ENCODE measurements around the gene SGCD. TPM values are rescaled to one million over a fixed set of nuclear protein-coding genes. Genes with fewer than 3 reads are reported as not detected.

SGCD gene
- total and polyA plus RNA-seq, 9 of the 15 experiments (the other 6 are each of a cell fraction or from before 2014, with no cell fraction given): not detected

DNA sequence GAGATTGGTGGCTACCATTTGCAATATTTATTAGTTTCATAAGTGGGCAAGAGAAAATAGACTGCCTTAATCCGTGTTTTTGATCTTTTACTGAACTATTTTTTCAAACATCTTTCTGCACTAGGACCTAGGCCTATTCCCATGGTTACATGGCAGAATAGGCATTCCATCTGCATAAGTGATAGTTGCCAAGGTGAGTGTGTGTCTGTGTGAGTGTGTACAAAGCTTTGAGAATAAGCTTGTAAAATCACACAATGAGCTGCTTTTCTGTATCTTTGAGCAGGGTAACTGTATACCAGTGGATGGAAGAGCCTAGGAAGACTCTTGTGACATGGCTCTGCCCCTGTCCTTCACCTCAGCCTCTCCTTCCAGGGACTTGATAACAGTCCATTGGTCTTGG, 92.7 kb downstream of the SGCD start (continued):
- TF ChIP-seq, protein P1, sequence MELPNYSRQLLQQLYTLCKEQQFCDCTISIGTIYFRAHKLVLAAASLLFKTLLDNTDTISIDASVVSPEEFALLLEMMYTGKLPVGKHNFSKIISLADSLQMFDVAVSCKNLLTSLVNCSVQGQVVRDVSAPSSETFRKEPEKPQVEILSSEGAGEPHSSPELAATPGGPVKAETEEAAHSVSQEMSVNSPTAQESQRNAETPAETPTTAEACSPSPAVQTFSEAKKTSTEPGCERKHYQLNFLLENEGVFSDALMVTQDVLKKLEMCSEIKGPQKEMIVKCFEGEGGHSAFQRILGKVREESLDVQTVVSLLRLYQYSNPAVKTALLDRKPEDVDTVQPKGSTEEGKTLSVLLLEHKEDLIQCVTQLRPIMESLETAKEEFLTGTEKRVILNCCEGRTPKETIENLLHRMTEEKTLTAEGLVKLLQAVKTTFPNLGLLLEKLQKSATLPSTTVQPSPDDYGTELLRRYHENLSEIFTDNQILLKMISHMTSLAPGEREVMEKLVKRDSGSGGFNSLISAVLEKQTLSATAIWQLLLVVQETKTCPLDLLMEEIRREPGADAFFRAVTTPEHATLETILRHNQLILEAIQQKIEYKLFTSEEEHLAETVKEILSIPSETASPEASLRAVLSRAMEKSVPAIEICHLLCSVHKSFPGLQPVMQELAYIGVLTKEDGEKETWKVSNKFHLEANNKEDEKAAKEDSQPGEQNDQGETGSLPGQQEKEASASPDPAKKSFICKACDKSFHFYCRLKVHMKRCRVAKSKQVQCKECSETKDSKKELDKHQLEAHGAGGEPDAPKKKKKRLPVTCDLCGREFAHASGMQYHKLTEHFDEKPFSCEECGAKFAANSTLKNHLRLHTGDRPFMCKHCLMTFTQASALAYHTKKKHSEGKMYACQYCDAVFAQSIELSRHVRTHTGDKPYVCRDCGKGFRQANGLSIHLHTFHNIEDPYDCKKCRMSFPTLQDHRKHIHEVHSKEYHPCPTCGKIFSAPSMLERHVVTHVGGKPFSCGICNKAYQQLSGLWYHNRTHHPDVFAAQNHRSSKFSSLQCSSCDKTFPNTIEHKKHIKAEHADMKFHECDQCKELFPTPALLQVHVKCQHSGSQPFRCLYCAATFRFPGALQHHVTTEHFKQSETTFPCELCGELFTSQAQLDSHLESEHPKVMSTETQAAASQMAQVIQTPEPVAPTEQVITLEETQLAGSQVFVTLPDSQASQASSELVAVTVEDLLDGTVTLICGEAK (IDR thresholded peaks at IDR 0.05): no peak
- TF ChIP-seq, protein P1 (CRISPR knock-in tag; IDR thresholded peaks at IDR 0.05): no peak
- no peak for TF ChIP-seq NEUROD1 (IDR thresholded peaks at IDR 0.05; ENCODE audit: borderline replicate concordance, low read depth, low read length, partially characterized antibody)
